Pancreas (tissue), 10 donors: ENCODE data around the gene ATP1B3. TPM values are rescaled to one million over a fixed set of nuclear protein-coding genes. Genes with fewer than 3 reads are reported as not detected.
A peak's percentile ranks its signal among the peaks of the same experiment; 100 is the strongest.

Experiments used
- ATAC-seq, 4 donors: fragments of 200-7000 bp; cut with Tn5 transposase; one replicate each; pipeline versions ENCODE4 v1.8.0 to v1.9.1; 2020; ENCODE audit warnings: mild to moderate bottlenecking in 4 of 4, moderate library complexity in 4 of 4
- DNase-seq, 6 donors: peaks; one replicate each; pipeline ENCODE4 v3.0.0-alpha.2; 2020
- FAIRE-seq: peaks from 2 replicates; lab custom pipeline; 2012; peaks lifted over from hg19 to GRCh38; lab: Jason Lieb, UNC
- H3K27ac ChIP-seq, 4 donors: fragments of 200-600 bp; sonication (generic); 1 replicate in 3 of 4; 2 replicates in 1 of 4; pipeline versions ENCODE4 v1.5.0 to v1.8.0; 2020
- H3K27me3 ChIP-seq, 4 donors: fragments of 200-600 bp; one replicate each; pipeline ENCODE4 v1.8.0; 2021
- H3K36me3 ChIP-seq, 3 donors: fragments of 200-600 bp; sonication (generic) in 1 of 3; one replicate each; pipeline versions ENCODE4 v1.5.0 to v1.8.0; 2020 to 2021
- H3K4me1 ChIP-seq, 3 donors: fragments of 200-600 bp; one replicate each; pipeline ENCODE4 v1.8.0; 2021
- H3K4me3 ChIP-seq, 4 donors: fragments of 200-600 bp; sonication (generic) in 2 of 4; one replicate each; pipeline versions ENCODE4 v1.5.0 to v1.8.0; 2020 to 2021
- H3K9me3 ChIP-seq, 4 donors: fragments of 200-600 bp; one replicate each; pipeline ENCODE4 v1.8.0; 2021
- WGBS, 2 donors: extraction: QIAGEN DNeasy Blood & Tissue Kit; methylation state at CpG; one replicate each; pipeline ENCODE4 v1.1.7; 2013; 5-methylcytosine and 5-hydroxymethylcytosine counted together
- intact Hi-C, 3 donors: fragments of 100-400 bp; cut with DNase I; formaldehyde crosslinking; loops; one replicate each; pipeline versions ENCODE4 v1.11.1 to v1.14.2; 2022
- polyA plus RNA-seq, 2 donors: library from polyadenylated mRNA; stranded (reverse); fragments of 200-250 nt; gene quantifications; one replicate each; pipeline ENCODE4 v1.2.3, GENCODE V29; 2013
- total RNA-seq, 6 donors: library from RNA; stranded (reverse); fragmentation: NEBNext Ultra II Directional in 4 of 6; extraction: Animal tissue kit (Norgen Biotek cat#: 25700) in 4 of 6; gene quantifications; one replicate each; pipeline versions ENCODE4 v1.2.1 to v1.2.4, GENCODE V29; 2021 to 2023
- TF ChIP-seq, protein P1 (sequence below), 4 donors: fragments of 200-600 bp; sonication (generic) in 3 of 4; IDR thresholded peaks; one replicate each; pipeline versions ENCODE4 v1.5.0 to v1.8.0; 2021; ENCODE audit warnings: antibody characterized with exemption in 4 of 4
- donor health status: healthy with polysubstance abuse.
- donor health status: DM: no; HTN: no; CAD: no; lungs with moderate emphysema.
- donor health status: DM: no; HTN: no; CAD: no.
- donor health status: control.
- donor health status: control.
- donor health status: Bipolar disorder and iron deficiency.
- donor health status: DM: yes; HTN: yes; CAD: no.
- donor health status: DM: no; HTN: no; CAD: no.
- donor health status: DM: no; HTN: no; CAD: no.
- donor health status: DM: yes; HTN: yes; CAD: no.

ATP1B3 gene
- total and polyA plus RNA-seq, 8 donors = 6.7 to 53.0 (median 21.2) TPM

DNA sequence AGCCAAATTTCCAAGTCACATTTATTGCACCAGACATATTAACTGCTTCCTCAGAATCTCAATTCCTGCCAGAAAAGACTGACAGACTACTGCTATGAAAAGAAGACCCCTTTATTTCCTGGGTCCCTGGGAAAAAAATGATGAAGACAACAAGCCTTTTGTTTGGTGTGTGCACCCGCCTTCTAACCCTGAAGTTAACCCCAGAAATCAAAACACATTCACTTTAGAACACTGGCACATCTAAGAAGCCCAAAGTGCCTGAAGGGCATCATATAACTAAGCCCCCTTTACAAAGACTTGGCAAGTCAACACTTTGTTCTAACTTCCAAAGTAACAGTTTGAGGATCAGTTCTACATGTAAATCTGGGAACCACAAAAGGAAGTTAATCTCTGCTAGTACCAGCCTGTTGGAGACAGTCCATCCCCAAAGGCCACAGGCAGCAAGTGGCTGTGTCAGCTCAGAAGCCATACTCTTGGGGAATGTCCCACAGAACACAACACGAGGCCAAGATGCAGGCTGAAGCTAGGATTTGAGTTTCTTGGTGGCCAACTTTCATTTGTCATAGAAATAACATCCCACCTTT is 16.3 kb upstream of the ATP1B3 start:
- no peaks in the 10 kb centered on the region for H3K27me3 ChIP-seq
- FAIRE-seq (no peak), DNase-seq (no peak), ATAC-seq (no peak)
- whole genome bisulfite sequencing, 2 donors = 65% methylated on average over 2 of the region's 2 CpGs
- no peaks in the 10 kb centered on the region for H3K36me3 ChIP-seq
- H3K4me1 ChIP-seq = no peaks in the 10 kb centered on the region
- TF ChIP-seq, protein P1, sequence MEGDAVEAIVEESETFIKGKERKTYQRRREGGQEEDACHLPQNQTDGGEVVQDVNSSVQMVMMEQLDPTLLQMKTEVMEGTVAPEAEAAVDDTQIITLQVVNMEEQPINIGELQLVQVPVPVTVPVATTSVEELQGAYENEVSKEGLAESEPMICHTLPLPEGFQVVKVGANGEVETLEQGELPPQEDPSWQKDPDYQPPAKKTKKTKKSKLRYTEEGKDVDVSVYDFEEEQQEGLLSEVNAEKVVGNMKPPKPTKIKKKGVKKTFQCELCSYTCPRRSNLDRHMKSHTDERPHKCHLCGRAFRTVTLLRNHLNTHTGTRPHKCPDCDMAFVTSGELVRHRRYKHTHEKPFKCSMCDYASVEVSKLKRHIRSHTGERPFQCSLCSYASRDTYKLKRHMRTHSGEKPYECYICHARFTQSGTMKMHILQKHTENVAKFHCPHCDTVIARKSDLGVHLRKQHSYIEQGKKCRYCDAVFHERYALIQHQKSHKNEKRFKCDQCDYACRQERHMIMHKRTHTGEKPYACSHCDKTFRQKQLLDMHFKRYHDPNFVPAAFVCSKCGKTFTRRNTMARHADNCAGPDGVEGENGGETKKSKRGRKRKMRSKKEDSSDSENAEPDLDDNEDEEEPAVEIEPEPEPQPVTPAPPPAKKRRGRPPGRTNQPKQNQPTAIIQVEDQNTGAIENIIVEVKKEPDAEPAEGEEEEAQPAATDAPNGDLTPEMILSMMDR (IDR thresholded peaks at IDR 0.05) = no peak
- no peak overlapping the region for H3K4me3 ChIP-seq
- no peak overlapping the region for H3K27ac ChIP-seq
- no peaks in the 10 kb centered on the region for H3K9me3 ChIP-seq
- intact Hi-C loops = no loop called here

DNA sequence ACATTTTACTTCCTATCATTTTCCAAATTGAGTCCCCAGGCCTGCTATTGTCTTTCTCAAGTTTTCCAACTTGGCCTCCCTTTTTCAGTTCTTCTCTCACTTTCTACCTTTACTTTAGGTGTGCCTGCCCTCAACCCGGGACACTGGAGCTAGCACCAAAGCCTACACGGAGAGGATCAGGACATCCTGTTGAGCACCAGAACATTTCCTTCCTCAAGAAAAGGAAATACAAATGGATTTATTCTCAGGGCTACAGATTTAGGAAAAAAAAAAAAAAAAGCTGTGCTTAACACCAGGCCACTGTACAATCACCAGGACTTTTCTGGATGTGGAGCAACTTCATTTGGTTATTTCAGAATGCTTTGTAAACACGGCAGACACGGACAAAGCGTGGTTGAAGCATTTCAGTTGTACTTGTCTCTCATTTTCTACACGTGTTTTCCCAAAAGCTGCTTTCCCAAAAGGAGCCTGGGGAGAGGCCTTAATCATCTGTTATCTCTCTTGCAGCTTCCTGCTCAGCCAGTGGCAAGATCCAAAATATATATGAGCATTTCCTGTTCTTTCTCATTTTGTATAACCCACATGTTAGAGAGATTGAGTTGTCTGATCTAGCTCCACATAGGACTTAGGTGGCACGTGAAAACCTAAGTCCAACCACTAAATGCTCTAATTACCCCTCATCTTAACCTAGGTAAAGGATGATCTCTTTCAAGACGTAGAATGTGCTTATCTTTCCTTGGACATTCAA is 15.5 kb upstream of the ATP1B3 start:
- Histone ChIP-seq H3K36me3 (no peaks in the 10 kb centered on the region), H3K9me3 (no peaks in the 10 kb centered on the region), H3K4me3 (no peak overlapping the region), H3K27me3 (no peaks in the 10 kb centered on the region), H3K4me1 (no peaks in the 10 kb centered on the region), H3K27ac (no peak overlapping the region)
- no peak for DNase-seq
- FAIRE-seq = no peak
- intact Hi-C loops = no loop called here
- TF ChIP-seq, protein P1 (IDR thresholded peaks at IDR 0.05) = no peak
- ATAC-seq = no peak
- WGBS, 2 donors = 68 to 72% methylated on average over 8 of the region's 8 CpGs

DNA sequence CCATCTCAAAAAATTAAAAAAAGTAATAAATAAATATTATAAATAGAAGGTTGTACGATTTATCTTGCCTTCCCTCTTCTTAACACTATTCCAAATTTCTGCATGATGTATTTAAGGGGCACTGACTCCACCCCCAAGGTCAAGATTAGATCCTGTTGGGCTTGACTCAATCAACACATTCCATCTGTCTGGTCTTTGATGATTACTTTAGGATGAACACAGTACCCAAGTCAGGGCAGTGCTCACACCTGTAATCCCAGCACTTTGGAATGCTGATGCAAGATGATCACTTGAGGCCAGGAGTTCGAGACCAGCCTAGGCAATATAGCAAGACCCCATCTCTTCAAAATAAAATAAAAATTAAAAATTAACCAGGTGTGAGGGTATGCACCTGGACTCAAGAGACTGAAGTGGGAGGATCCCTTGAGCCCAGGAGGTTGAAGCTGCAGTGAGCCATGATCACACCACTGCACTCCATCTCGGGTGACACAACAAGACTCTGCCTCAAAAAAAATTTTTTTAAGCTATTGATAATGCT is 14.1 kb upstream of the ATP1B3 start:
- Histone ChIP-seq H3K4me3 (no peak overlapping the region), H3K4me1 (no peaks in the 10 kb centered on the region), H3K27me3 (no peaks in the 10 kb centered on the region), H3K27ac (no peak overlapping the region), H3K36me3 (no peaks in the 10 kb centered on the region), H3K9me3 (no peaks in the 10 kb centered on the region)
- TF ChIP-seq, protein P1 (IDR thresholded peaks at IDR 0.05) = no peak
- intact Hi-C loops = no loop called here
- DNase-seq (no peak), FAIRE-seq (no peak), ATAC-seq (no peak)
- 69 to 72% methylated on average over 3 of the region's 3 CpGs for WGBS, 2 donors

DNA sequence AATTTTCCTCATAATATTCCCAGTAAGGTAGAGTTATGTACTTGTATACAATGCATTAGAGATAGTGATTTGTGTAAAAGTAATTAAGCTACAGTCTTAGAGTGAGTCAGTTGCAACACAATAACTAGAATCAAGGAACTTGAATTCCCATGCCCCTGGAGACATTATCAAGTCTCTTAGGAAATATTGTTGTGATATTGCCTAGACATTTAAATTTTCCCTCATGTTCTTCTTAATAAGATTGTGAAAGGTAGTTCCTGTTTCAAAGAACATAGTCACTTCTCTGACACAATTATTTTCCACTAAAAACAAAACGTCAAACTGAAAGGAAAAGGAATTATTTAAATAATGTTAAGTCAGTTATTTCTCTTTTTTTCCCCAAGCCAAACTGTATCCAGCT is 13.0 kb upstream of the ATP1B3 start:
- TF ChIP-seq, protein P1 (IDR thresholded peaks at IDR 0.05) = no peak
- Histone ChIP-seq H3K36me3 (no peaks in the 10 kb centered on the region), H3K27me3 (no peaks in the 10 kb centered on the region), H3K4me3 (no peak overlapping the region), H3K4me1 (no peaks in the 10 kb centered on the region), H3K27ac (no peak overlapping the region), H3K9me3 (no peaks in the 10 kb centered on the region)
- WGBS, 2 donors = 32 to 37% methylated on average over 1 of the region's 1 CpG
- FAIRE-seq (no peak), DNase-seq (no peak), ATAC-seq (peak in 1 of 4 donors; percentile 34)
- intact Hi-C loops = no loop called here
